Measurements from ENCODE around the gene FREM2.

- TF ChIP-seq EZH2 (IDR thresholded peaks at IDR 0.05; ENCODE audit: low read length, unreplicated experiment) (no peak), CTCF (conservative IDR thresholded peaks at IDR 0.05; ENCODE audit: low read depth, low read length) (no peak)
Observed at GRCh38 chr13:38687246-38688229, 661 bp downstream of the FREM2 start.

All from PC-3 (cell line).